HG03135 (cell line): ENCODE results near the gene HPCA.

ENCODE experiments used
- ATAC-seq: cut with Tn5 transposase; IDR thresholded peaks from one replicate; pipeline ENCODE4 v1.9.1; 2021; ENCODE audit warnings: mild to moderate bottlenecking, moderate library complexity; ENCODE audit not compliant: unreplicated experiment

The HPCA gene

GRCh38 chr1:32870615-32871363 is 15.5 kb upstream of the HPCA start, which contains the start of gene FNDC5:
TSS of gene FNDC5 (minus strand) at chr1:32870912.
- no peak for ATAC-seq

DNA sequence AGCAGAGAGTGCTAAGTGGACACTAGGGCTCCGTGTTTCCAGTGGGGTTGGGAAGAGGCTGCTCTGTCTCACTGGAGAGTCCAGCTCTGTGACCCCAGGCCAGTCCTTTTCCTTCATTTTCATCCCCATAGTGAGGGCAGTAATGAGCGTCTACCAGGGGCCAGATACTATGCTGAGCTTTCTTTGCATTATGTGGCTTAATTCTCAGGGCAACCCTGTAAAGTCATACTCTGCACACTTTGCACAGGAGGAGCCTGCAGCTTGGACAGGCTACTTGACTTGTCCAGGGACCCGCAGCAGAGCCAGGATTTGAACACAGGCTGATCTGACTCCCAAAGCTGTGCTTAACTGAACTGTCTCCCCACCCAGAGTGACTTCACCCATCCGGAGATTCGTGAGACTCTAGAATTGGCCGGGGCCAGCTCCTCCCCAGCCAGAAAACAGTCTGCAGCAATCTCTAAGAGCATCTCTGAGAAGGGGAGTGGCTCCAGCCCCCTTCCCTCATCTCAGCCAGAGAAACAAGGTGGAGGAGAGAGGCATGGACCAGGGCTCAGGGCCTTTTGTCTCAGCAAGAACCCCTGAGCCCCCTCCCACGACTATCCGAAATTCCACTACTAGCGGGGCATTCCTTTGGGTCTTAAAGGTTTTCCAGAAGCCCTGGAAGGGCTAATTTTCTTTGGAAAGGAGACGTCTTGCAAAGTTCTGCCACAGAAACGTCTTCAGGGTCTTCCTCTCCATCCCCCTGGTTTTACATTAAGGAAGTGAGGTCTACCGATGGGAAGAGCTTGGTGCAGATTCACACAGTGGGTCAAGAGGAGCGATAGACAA is 14.7 kb upstream of the HPCA start:
- ATAC-seq = no peak

DNA sequence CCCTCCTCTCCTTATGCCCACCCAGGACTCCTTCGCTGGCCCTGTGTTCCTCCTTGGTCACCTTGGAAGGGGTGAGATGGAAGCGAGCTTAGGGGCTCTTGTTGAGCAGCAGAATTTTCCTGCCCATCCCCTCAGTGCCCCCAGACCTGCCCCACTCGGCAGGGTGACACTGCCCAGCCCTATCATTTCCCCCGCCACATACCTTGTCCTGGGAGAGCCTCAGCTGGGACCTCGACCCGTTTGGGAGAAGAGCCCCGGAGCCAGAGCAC is 14.2 kb upstream of the HPCA start:
- no peak for ATAC-seq

- no peak for ATAC-seq
Measured at GRCh38 chr1:32873484-32873883, 12.8 kb upstream of the HPCA start.

DNA sequence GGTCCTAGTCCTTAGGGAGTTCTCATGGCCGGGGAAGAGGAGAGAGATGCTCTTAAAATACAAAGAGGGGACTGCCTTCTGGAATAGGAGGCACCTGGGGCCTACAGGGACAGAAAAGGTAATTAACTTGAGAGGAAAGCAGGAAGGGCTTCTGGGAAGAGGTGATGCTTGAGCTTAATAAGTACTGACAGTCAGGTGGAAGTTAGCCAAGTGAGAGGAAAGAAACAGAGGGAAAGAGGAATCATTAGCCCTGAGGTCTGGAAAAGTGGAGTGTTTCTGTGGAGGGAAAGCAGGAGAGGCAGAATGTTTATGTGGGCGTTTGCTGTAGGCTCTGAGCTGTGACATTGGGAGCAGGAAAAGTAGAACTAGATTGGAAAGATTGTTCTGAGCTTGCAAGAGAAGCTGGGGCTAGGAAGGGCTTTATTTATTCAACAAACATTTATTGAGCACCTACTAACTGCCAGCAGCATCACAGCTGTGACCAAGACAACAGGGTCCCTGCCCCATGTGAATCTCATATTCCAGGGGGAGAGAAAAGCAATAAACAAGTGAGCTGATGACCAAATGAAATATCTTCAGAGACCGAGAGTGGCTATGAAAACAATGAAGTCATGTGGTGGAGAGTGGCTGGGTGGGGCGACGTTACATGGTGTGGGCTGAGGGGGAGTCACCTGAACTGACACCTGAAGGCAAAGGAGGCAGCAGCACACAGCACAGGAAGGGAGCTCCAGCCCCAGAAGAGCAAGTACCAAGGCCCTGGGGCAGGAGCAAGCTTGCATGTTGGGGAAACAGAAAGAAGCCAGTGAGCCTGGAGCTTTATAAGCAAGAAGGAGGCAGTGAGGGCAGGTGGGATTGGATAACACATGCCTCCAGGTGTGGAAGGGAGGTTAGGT is 11.2 kb upstream of the HPCA start:
- no peak for ATAC-seq

- no peak for ATAC-seq
Measured at GRCh38 chr1:32876341-32877210, 9.7 kb upstream of the HPCA start.

- ATAC-seq = no peak
Measured at GRCh38 chr1:32877211-32878110, 8.8 kb upstream of the HPCA start.

DNA sequence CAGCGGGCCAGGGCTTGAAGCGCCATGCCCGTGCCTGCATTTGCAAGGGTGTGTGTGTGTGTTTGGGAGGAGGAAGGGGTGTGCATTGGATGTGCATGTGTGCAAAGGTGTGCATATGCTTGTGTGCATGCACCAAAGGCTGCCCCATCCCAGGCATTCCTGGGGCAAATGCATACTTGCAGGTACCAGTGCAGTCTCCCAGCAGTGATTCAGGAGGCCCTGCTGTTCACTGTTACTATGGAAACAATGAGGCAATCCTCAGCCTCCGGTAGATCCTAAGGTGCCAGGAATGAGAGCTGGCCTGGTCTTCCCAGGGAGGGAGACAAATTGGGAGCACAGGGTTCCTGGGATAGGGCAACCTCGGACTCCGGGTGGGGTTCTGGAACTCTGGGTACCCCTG is 8.1 kb upstream of the HPCA start:
- ATAC-seq = no peak

- ATAC-seq = no peak
Measured at GRCh38 chr1:32878637-32879041, 7.7 kb upstream of the HPCA start.

DNA sequence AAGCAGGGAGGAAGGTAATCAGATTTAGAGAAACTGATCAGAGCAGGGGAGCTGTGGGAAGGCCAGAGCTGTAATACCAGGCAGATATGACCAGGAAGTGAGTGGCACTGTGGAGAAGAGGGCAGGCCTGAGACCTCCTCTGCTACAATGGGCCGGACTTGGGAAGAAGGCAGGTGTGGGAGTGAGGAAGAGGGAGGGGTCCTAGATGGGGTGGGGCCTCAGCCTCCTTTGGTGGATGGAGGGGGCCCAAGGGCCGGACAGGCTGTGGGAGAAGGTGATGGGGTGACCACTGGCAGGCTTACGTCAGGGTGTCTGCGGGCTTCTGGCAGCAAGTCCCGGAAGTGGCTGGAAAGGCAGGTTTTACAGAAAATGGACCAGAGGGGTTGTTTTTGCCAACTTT is 5.0 kb upstream of the HPCA start:
- ATAC-seq = no peak

- ATAC-seq = no peak
Measured at GRCh38 chr1:32881871-32882850, 4.1 kb upstream of the HPCA start.

DNA sequence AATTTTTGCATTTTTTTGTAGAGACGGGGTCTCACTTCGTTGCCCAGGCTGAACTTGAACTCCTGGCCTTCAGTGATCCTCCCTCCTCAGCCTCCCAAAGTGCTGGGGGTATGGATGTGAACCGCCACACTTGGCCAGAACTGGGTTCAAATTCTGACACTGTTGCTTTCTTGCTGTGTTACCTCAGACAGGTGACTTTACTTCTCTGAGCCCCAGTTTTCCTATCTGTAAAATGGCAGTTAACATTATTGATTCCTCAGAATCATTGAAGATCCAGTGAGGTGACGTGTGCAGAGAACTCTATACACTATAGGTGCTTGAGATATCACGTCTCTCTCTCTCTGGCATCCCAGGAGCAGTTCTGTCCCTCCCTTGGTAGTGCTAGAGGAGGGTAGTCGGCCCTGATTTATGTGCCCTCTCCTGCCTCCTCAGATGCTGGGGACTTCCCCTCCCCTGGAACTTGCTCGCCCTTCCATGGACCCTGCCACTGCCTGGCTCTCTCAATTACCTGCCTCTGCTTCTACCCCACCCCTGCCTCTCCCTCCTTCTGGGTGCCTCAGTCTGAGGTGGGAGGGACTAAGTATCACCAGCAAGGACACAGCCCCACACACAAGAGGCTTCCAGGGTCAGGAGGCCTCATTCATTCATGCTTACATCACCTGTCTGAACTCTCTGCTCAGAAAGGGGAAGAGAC is 2.8 kb upstream of the HPCA start:
- ATAC-seq = no peak

DNA sequence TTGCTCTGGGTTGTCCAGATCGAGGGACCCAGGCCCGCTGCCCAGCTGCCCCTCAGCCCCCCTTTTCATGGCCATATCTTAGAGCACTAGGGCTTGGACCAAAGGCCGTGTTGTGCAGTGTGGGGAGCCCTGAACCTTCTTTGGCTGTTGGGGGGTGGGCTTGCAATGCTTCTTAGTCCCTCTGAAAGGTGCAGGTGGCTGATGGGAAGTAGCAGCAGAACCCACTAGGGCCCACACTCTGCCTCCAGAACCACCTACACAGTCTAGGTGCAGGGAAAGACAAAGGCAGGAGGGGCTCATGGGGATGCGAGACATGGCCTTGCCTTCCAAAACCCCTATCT is 2.3 kb upstream of the HPCA start:
- ATAC-seq = no peak

DNA sequence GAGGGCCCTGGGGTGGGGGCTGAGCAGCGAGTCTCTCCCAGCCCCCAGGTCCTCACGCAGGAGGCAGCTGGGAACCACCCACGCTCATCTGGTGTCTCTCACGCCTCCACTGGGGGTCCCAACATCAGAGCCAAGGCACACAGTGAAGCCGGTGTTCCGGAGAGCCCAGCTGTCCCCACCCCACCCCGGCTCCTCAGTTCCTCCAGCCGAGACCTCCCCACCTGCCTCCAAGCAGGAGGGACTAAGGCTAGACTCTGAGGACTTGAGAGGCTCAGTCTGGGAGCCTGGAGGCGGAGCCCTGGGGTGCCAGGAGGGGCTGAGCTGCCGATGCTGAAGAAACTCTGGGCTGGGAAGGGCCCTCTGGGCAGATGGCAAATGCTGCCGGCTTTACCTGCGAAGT is 1.6 kb upstream of the HPCA start:
- no peak for ATAC-seq

- no peak for ATAC-seq
Measured at GRCh38 chr1:32885676-32886003, 651 bp upstream of the HPCA start.

DNA sequence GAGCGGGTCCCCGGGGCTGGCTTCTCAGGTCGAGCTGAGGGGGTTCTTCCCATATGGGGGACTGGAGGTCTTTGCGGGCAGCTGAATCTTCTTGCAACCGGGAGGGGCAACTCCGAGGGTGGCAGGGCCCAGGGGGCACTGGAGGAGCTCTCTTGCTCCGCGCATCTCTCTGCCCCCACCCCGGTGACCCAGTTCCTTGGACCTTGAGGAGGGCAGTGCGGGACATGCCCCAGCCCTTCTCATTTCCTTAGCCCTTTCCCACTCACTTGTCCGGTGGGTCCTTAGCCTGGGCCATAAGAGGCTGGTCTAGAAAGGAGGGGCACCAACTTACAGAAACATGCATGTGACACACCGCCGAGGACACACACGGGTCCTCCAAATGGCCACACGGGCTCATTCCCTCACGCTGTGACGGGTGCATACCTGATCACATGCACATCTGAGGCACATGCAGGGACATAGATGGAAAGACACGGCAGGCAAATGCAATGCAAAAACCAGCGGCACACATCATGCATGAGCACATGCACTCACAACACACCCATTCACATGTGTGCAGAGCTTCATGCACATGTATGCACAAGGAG is 630 bp downstream of the HPCA start:
- ATAC-seq = no peak

- no peak for ATAC-seq
Measured at GRCh38 chr1:32887623-32888022, 1.3 kb downstream of the HPCA start.

DNA sequence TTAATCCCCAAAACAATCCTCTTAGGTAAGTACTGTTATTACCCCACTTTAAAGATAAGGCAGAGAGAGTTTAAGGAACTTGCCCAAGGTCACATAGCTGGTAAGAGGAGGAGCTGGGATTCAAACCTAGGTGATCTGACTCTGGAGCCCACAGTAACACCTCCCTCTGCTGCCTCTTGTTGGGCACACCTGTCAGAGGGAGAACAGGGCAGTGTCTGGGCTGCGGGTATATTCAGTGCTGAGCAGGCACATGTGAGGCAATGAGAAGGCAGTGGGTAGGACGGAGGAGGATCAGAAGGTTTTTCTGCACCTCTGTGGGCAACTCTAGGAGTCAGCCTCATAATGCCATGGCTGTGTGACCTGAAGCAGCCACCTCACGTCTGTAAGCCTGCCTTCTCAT is 1.8 kb downstream of the HPCA start:
- ATAC-seq = no peak
